Measurements from ENCODE around the gene MRPS14. TPM values are rescaled to one million over a fixed set of nuclear protein-coding genes. Genes with fewer than 3 reads are reported as not detected.
A peak's percentile ranks its signal among the peaks of the same experiment; 100 is the strongest.

Gene MRPS14
- total RNA-seq, 2 experiments from 2014 or later: 48.8 to 51.2 TPM

- Mint-ChIP-seq H3K4me1 (ENCODE audit: low read depth) (peaks cover 17% of the 10 kb centered on the region), H3K27me3 (ENCODE audit: low read depth) (no peaks in the 10 kb centered on the region), H3K4me3 (no peak overlapping the region), H3K27ac (peak overlapping the region; percentile 59), H3K36me3 (ENCODE audit: low read depth) (peaks cover 51% of the 10 kb centered on the region), H3K9me3 (no peaks in the 10 kb centered on the region)
- intact Hi-C loops (cut with micrococcal nuclease): loop anchor here (1.0 kb wide), 1 partner anchor 13 kb away; no protein-coding TSS in a partner anchor
- no peak for DNase-seq
- CTCF ChIA-PET: interaction anchor here (0.7 to 1.6 kb wide), 2 partner anchors 9 to 98 kb away, joined by 3 read pairs; no protein-coding TSS in a partner anchor
Measured at GRCh38 chr1:175013445-175013844, 9.8 kb downstream of the MRPS14 start.

- H3K27ac Mint-ChIP-seq: peak overlapping the region; percentile 80
- no peak for DNase-seq
- no peaks in the 10 kb centered on the region for H3K27me3 Mint-ChIP-seq (ENCODE audit: low read depth)
- CTCF ChIA-PET: no interaction called here
- intact Hi-C loops (cut with micrococcal nuclease): no loop called here
- peaks cover 61% of the 10 kb centered on the region for H3K36me3 Mint-ChIP-seq (ENCODE audit: low read depth)
- H3K9me3 Mint-ChIP-seq: no peaks in the 10 kb centered on the region
- peaks cover 32% of the 10 kb centered on the region for H3K4me1 Mint-ChIP-seq (ENCODE audit: low read depth)
- no peak overlapping the region for H3K4me3 Mint-ChIP-seq
Measured at GRCh38 chr1:175009532-175009931, 13.7 kb downstream of the MRPS14 start.

GRCh38 chr1:175005085-175005783 is 18.0 kb downstream of the MRPS14 start:
- CTCF ChIA-PET: no interaction called here
- H3K4me1 Mint-ChIP-seq (ENCODE audit: low read depth): peaks cover 64% of the 10 kb centered on the region
- peak overlapping the region; percentile 66 for H3K27ac Mint-ChIP-seq
- H3K36me3 Mint-ChIP-seq (ENCODE audit: low read depth): peaks cover 68% of the 10 kb centered on the region
- H3K27me3 Mint-ChIP-seq (ENCODE audit: low read depth): no peaks in the 10 kb centered on the region
- H3K9me3 Mint-ChIP-seq: no peaks in the 10 kb centered on the region
- peak; percentile 22 for DNase-seq
- no peak overlapping the region for H3K4me3 Mint-ChIP-seq
- intact Hi-C loops (cut with micrococcal nuclease): no loop called here

GRCh38 chr1:175003521-175003920 is 19.7 kb downstream of the MRPS14 start:
- Mint-ChIP-seq H3K9me3 (no peaks in the 10 kb centered on the region), H3K36me3 (ENCODE audit: low read depth) (peaks cover 57% of the 10 kb centered on the region), H3K27ac (peak overlapping the region; percentile 84), H3K4me3 (peak overlapping the region; percentile 53), H3K27me3 (ENCODE audit: low read depth) (no peaks in the 10 kb centered on the region), H3K4me1 (ENCODE audit: low read depth) (peaks cover 57% of the 10 kb centered on the region)
- intact Hi-C loops (cut with micrococcal nuclease): no loop called here
- DNase-seq: no peak
- CTCF ChIA-PET: interaction anchor here (0.8 to 1.0 kb wide), 3 partner anchors 28 to 205 kb away, joined by 3 read pairs; no protein-coding TSS in a partner anchor

- peaks cover 55% of the 10 kb centered on the region for H3K4me1 Mint-ChIP-seq (ENCODE audit: low read depth)
- DNase-seq: no peak
- intact Hi-C loops (cut with micrococcal nuclease): no loop called here
- CTCF ChIA-PET: interaction anchor here (0.8 to 0.9 kb wide), 2 partner anchors 27 to 206 kb away, joined by 3 read pairs; no protein-coding TSS in a partner anchor
- H3K36me3 Mint-ChIP-seq (ENCODE audit: low read depth): peaks cover 52% of the 10 kb centered on the region
- H3K27ac Mint-ChIP-seq: peak overlapping the region; percentile 84
- H3K27me3 Mint-ChIP-seq (ENCODE audit: low read depth): no peaks in the 10 kb centered on the region
- no peaks in the 10 kb centered on the region for H3K9me3 Mint-ChIP-seq
- peak overlapping the region; percentile 53 for H3K4me3 Mint-ChIP-seq
Measured at GRCh38 chr1:175002910-175003517, 20.2 kb downstream of the MRPS14 start.

- no peak overlapping the region for H3K27ac Mint-ChIP-seq
- H3K27me3 Mint-ChIP-seq (ENCODE audit: low read depth): no peaks in the 10 kb centered on the region
- DNase-seq: peak; percentile 41
- peaks cover 58% of the 10 kb centered on the region for H3K4me1 Mint-ChIP-seq (ENCODE audit: low read depth)
- no peaks in the 10 kb centered on the region for H3K9me3 Mint-ChIP-seq
- CTCF ChIA-PET: interaction anchor here (1.1 to 2.8 kb wide), 3 partner anchors 11 to 227 kb away, joined by 3 to 10 read pairs (median 9); partner anchors contain the start of gene MRPS14
- intact Hi-C loops (cut with micrococcal nuclease): loop anchor here (1.0 kb wide), 1 partner anchor 13 kb away; no protein-coding TSS in a partner anchor
- peaks cover 39% of the 10 kb centered on the region for H3K36me3 Mint-ChIP-seq (ENCODE audit: low read depth)
- H3K4me3 Mint-ChIP-seq: no peak overlapping the region
Measured at GRCh38 chr1:175000697-175001187, 22.5 kb downstream of the MRPS14 start.

- CTCF ChIA-PET: interaction anchor here (1.1 to 2.8 kb wide), 3 partner anchors 11 to 227 kb away, joined by 3 to 10 read pairs (median 9); partner anchors contain the start of gene MRPS14
- Mint-ChIP-seq H3K27me3 (ENCODE audit: low read depth) (no peaks in the 10 kb centered on the region), H3K4me1 (ENCODE audit: low read depth) (peaks cover 51% of the 10 kb centered on the region), H3K36me3 (ENCODE audit: low read depth) (peaks cover 34% of the 10 kb centered on the region), H3K27ac (no peak within 1 kb of the TSS), H3K9me3 (no peaks in the 10 kb centered on the region), H3K4me3 (no peak within 1 kb of the TSS)
- peak; percentile 42 for DNase-seq
- intact Hi-C loops (cut with micrococcal nuclease): loop anchor here (1.0 to 2.0 kb wide), 15 partner anchors 13 to 1702 kb away; partner anchors contain the start of genes CENPL, COP1, DARS2 and KLHL20
Measured at GRCh38 chr1:174999936-175000696, 23.1 kb downstream of the MRPS14 start, which contains the start of gene CACYBP. CACYBP (plus strand) TSS chr1:174999947; CDS start chr1:175000181, 234 bp downstream.

GRCh38 chr1:174999216-174999935 is 23.8 kb downstream of the MRPS14 start:
- CTCF ChIA-PET: interaction anchor here (0.6 to 2.8 kb wide), 12 partner anchors 10 to 229 kb away, joined by 3 to 11 read pairs (median 6); partner anchors contain the start of gene MRPS14
- DNase-seq: peak; percentile 98
- no peak overlapping the region for H3K27ac Mint-ChIP-seq
- no peaks in the 10 kb centered on the region for H3K9me3 Mint-ChIP-seq
- H3K4me3 Mint-ChIP-seq: no peak overlapping the region
- H3K4me1 Mint-ChIP-seq (ENCODE audit: low read depth): peaks cover 46% of the 10 kb centered on the region
- H3K27me3 Mint-ChIP-seq (ENCODE audit: low read depth): no peaks in the 10 kb centered on the region
- intact Hi-C loops (cut with micrococcal nuclease): loop anchor here (1.0 to 2.0 kb wide), 14 partner anchors 24 to 1701 kb away; partner anchors contain the start of genes CENPL, COP1, DARS2 and KLHL20
- peaks cover 32% of the 10 kb centered on the region for H3K36me3 Mint-ChIP-seq (ENCODE audit: low read depth)

- H3K4me1 Mint-ChIP-seq (ENCODE audit: low read depth): peaks cover 40% of the 10 kb centered on the region
- H3K36me3 Mint-ChIP-seq (ENCODE audit: low read depth): peaks cover 29% of the 10 kb centered on the region
- no peak overlapping the region for H3K4me3 Mint-ChIP-seq
- H3K27ac Mint-ChIP-seq: no peak overlapping the region
- DNase-seq: peak; percentile 62
- no peaks in the 10 kb centered on the region for H3K27me3 Mint-ChIP-seq (ENCODE audit: low read depth)
- H3K9me3 Mint-ChIP-seq: no peaks in the 10 kb centered on the region
- intact Hi-C loops (cut with micrococcal nuclease): loop anchor here (1.0 to 2.0 kb wide), 17 partner anchors 8 to 1700 kb away; partner anchors contain the start of genes CENPL, COP1, DARS2 and KLHL20
- CTCF ChIA-PET: interaction anchor here (0.6 to 2.8 kb wide), 14 partner anchors 9 to 228 kb away, joined by 3 to 11 read pairs (median 5); partner anchors contain the start of gene MRPS14
Measured at GRCh38 chr1:174998569-174999215, 24.5 kb downstream of the MRPS14 start.

GRCh38 chr1:174997041-174997440 is 26.2 kb downstream of the MRPS14 start:
- Mint-ChIP-seq H3K36me3 (ENCODE audit: low read depth) (peaks cover 21% of the 10 kb centered on the region), H3K27me3 (ENCODE audit: low read depth) (no peaks in the 10 kb centered on the region), H3K27ac (no peak overlapping the region), H3K4me1 (ENCODE audit: low read depth) (peaks cover 27% of the 10 kb centered on the region), H3K9me3 (no peaks in the 10 kb centered on the region), H3K4me3 (no peak overlapping the region)
- no peak for DNase-seq
- intact Hi-C loops (cut with micrococcal nuclease): no loop called here
- CTCF ChIA-PET: interaction anchor here (0.6 to 2.7 kb wide), 4 partner anchors 10 to 227 kb away, joined by 3 to 6 read pairs (median 3); no protein-coding TSS in a partner anchor

Data from activated naive CD4-positive, alpha-beta T cell treated with anti-CD3 and anti-CD28 coated beads for 36 hours (primary cell).